ENCODE results near the gene AFF1. TPM values are rescaled to one million over a fixed set of nuclear protein-coding genes. Genes with fewer than 3 reads are reported as not detected.

AFF1 gene
- total and polyA plus RNA-seq, 2 donors (not counting 1 experiment from before 2014, with no cell fraction given) = 15.5 to 21.1 TPM

DNA sequence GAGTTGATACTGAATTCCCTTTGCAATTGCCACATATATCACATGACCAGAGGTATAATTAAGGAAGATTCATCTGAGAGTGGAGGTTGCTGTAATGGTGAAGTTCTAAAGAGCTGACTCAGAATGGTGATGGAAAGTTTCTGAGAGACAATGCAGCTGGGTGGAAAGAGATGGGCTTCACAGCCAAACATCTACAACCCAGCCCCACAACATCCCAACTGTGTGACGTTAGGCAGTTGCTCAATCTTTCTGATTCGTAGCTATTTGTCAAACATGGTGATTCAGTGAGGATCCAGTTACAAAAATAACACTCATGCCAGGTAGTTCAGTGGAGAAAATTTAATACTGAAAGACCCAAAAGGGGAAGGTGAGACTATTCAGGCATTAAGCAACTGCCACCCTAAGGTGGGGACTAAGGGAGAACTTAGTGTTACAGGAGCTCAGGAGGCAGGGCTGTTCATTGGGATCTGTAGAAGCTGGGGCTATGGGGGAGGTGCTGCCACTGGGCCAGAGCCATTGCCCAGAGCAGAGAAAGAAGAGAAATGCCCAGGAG, 6.9 kb upstream of the AFF1 start:
- Histone ChIP-seq H3K27ac (ENCODE audit: insufficient read depth, low read length) (peak overlapping the region; percentile 57), H3K9me3 (ENCODE audit: control insufficient read depth, insufficient read depth, low read depth, low read length) (no peaks in the 10 kb centered on the region), H3K4me1 (ENCODE audit: control insufficient read depth, extremely low read depth, insufficient read depth, low read length) (peaks cover 14% of the 10 kb centered on the region), H3K36me3 (ENCODE audit: control insufficient read depth, insufficient read depth, low read length) (no peaks in the 10 kb centered on the region), H2AFZ (ENCODE audit: low read length) (no peak overlapping the region), H4K20me1 (ENCODE audit: control insufficient read depth, extremely low read depth, insufficient read depth, low read length) (no peaks in the 10 kb centered on the region), H3K27me3 (ENCODE audit: control insufficient read depth, insufficient read depth, low read length) (no peaks in the 10 kb centered on the region), H3K4me2 (ENCODE audit: extremely low read depth, insufficient read depth, low read length) (peak overlapping the region; percentile 25), H3K4me3 (replicated peaks in 1 of 4; ENCODE audit: control extremely low read depth in 1 of 4, insufficient read depth in 1 of 4, low read depth in 3 of 4, low read length in 4 of 4) (no peak overlapping the region), H3K79me2 (ENCODE audit: control insufficient read depth, insufficient read depth, low read length) (no peaks in the 10 kb centered on the region), H3K9ac (ENCODE audit: insufficient read depth, low read length) (no peak overlapping the region)
- no peak for TF ChIP-seq EZH2 (IDR thresholded peaks at IDR 0.05; ENCODE audit: low read length, missing control alignments)
- TF ChIP-seq, protein P1, sequence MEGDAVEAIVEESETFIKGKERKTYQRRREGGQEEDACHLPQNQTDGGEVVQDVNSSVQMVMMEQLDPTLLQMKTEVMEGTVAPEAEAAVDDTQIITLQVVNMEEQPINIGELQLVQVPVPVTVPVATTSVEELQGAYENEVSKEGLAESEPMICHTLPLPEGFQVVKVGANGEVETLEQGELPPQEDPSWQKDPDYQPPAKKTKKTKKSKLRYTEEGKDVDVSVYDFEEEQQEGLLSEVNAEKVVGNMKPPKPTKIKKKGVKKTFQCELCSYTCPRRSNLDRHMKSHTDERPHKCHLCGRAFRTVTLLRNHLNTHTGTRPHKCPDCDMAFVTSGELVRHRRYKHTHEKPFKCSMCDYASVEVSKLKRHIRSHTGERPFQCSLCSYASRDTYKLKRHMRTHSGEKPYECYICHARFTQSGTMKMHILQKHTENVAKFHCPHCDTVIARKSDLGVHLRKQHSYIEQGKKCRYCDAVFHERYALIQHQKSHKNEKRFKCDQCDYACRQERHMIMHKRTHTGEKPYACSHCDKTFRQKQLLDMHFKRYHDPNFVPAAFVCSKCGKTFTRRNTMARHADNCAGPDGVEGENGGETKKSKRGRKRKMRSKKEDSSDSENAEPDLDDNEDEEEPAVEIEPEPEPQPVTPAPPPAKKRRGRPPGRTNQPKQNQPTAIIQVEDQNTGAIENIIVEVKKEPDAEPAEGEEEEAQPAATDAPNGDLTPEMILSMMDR (conservative IDR thresholded peaks at IDR 0.05 in 1 of 2, IDR thresholded peaks at IDR 0.05 in 1 of 2; ENCODE audit: low read depth in 1 of 2, low read length in 2 of 2) = no peak
- DNase-seq (ENCODE audit: low read depth in 2 of 2) = peak; percentile 97 to 98

- Histone ChIP-seq H3K4me3 (replicated peaks in 1 of 4; ENCODE audit: control extremely low read depth in 1 of 4, insufficient read depth in 1 of 4, low read depth in 3 of 4, low read length in 4 of 4) (no peak overlapping the region), H3K27me3 (ENCODE audit: control insufficient read depth, insufficient read depth, low read length) (no peaks in the 10 kb centered on the region), H3K27ac (ENCODE audit: insufficient read depth, low read length) (peak overlapping the region; percentile 57), H2AFZ (ENCODE audit: low read length) (no peak overlapping the region), H3K79me2 (ENCODE audit: control insufficient read depth, insufficient read depth, low read length) (no peaks in the 10 kb centered on the region), H3K9me3 (ENCODE audit: control insufficient read depth, insufficient read depth, low read depth, low read length) (no peaks in the 10 kb centered on the region), H3K4me2 (ENCODE audit: extremely low read depth, insufficient read depth, low read length) (peak overlapping the region; percentile 25), H4K20me1 (ENCODE audit: control insufficient read depth, extremely low read depth, insufficient read depth, low read length) (no peaks in the 10 kb centered on the region), H3K36me3 (ENCODE audit: control insufficient read depth, insufficient read depth, low read length) (no peaks in the 10 kb centered on the region), H3K9ac (ENCODE audit: insufficient read depth, low read length) (no peak overlapping the region), H3K4me1 (ENCODE audit: control insufficient read depth, extremely low read depth, insufficient read depth, low read length) (peaks cover 15% of the 10 kb centered on the region)
- DNase-seq (ENCODE audit: low read depth in 2 of 2) = no peak
- TF ChIP-seq, protein P1 (conservative IDR thresholded peaks at IDR 0.05 in 1 of 2, IDR thresholded peaks at IDR 0.05 in 1 of 2; ENCODE audit: low read depth in 1 of 2, low read length in 2 of 2) = no peak
- no peak for TF ChIP-seq EZH2 (IDR thresholded peaks at IDR 0.05; ENCODE audit: low read length, missing control alignments)
Observed at GRCh38 chr4:86928400-86929255, 6.2 kb upstream of the AFF1 start.

GRCh38 chr4:86934147-86934770, 552 bp upstream of the AFF1 start:
- H3K36me3 ChIP-seq (ENCODE audit: control insufficient read depth, insufficient read depth, low read length) = no peaks in the 10 kb centered on the region
- TF ChIP-seq EZH2 (IDR thresholded peaks at IDR 0.05; ENCODE audit: low read length, missing control alignments) = no peak
- TF ChIP-seq, protein P1 (conservative IDR thresholded peaks at IDR 0.05 in 1 of 2, IDR thresholded peaks at IDR 0.05 in 1 of 2; ENCODE audit: low read depth in 1 of 2, low read length in 2 of 2) = no peak
- no peaks in the 10 kb centered on the region for H4K20me1 ChIP-seq (ENCODE audit: control insufficient read depth, extremely low read depth, insufficient read depth, low read length)
- peaks cover 14% of the 10 kb centered on the region for H3K79me2 ChIP-seq (ENCODE audit: control insufficient read depth, insufficient read depth, low read length)
- H2AFZ ChIP-seq (ENCODE audit: low read length) = peak overlapping the region; percentile 87
- DNase-seq (ENCODE audit: low read depth in 2 of 2) = peak in 1 of 2 donors; percentile 10
- H3K9me3 ChIP-seq (ENCODE audit: control insufficient read depth, insufficient read depth, low read depth, low read length) = no peaks in the 10 kb centered on the region
- H3K9ac ChIP-seq (ENCODE audit: insufficient read depth, low read length) = peak overlapping the region; percentile 73
- H3K27me3 ChIP-seq (ENCODE audit: control insufficient read depth, insufficient read depth, low read length) = no peaks in the 10 kb centered on the region
- H3K4me3 ChIP-seq (replicated peaks in 1 of 4; ENCODE audit: control extremely low read depth in 1 of 4, insufficient read depth in 1 of 4, low read depth in 3 of 4, low read length in 4 of 4) = peak overlapping the region; percentile 51 to 80 (median 72)
- H3K27ac ChIP-seq (ENCODE audit: insufficient read depth, low read length) = peak overlapping the region; percentile 87
- H3K4me1 ChIP-seq (ENCODE audit: control insufficient read depth, extremely low read depth, insufficient read depth, low read length) = peaks cover 5% of the 10 kb centered on the region
- peak overlapping the region; percentile 88 for H3K4me2 ChIP-seq (ENCODE audit: extremely low read depth, insufficient read depth, low read length)
